Left ventricle myocardium inferior (tissue), 1 donor: ENCODE measurements around the gene TMEM92. TPM values are rescaled to one million over a fixed set of nuclear protein-coding genes. Genes with fewer than 3 reads are reported as not detected.

Source experiments
- DNase-seq: peaks from one replicate; pipeline ENCODE4 v3.0.0-alpha.2; 2020
- H3K27ac ChIP-seq: fragments of 200-600 bp; replicated peaks from 2 replicates; pipeline ENCODE4 v1.8.0; 2021
- H3K27me3 ChIP-seq: fragments of 200-600 bp; 2 replicates; pipeline ENCODE4 v1.8.0; 2021; ENCODE audit warnings: low read depth
- H3K36me3 ChIP-seq: fragments of 200-600 bp; 2 replicates; pipeline ENCODE4 v1.8.0; 2021
- H3K4me1 ChIP-seq: fragments of 200-600 bp; 2 replicates; pipeline ENCODE4 v1.8.0; 2021
- H3K4me3 ChIP-seq: fragments of 200-600 bp; 2 replicates; pipeline ENCODE4 v1.8.0; 2021; ENCODE audit warnings: mild to moderate bottlenecking, moderate library complexity
- H3K9me3 ChIP-seq: fragments of 200-600 bp; replicated peaks from 2 replicates; pipeline ENCODE4 v1.8.0; 2021
- intact Hi-C: fragments of 100-400 bp; cut with micrococcal nuclease; formaldehyde crosslinking; loops from one replicate; pipeline ENCODE4 v1.11.0; 2022
- total RNA-seq: library from RNA; stranded (reverse); fragmentation: NEBNext Ultra II Directional; extraction: Animal tissue kit (Norgen Biotek cat#: 25700); gene quantifications from one replicate; pipeline ENCODE4 v1.2.1, GENCODE V29; 2021
- TF ChIP-seq, protein P1 (sequence below): fragments of 200-600 bp; IDR thresholded peaks from 2 replicates; pipeline ENCODE4 v1.8.0; 2021; ENCODE audit warnings: antibody characterized with exemption, mild to moderate bottlenecking, borderline replicate concordance
- donor health status: DM: no; HTN: yes; CAD: no; lungs with severe emphysema.

Gene TMEM92
- total RNA-seq, 1 donor from 2014 or later: not detected

DNA sequence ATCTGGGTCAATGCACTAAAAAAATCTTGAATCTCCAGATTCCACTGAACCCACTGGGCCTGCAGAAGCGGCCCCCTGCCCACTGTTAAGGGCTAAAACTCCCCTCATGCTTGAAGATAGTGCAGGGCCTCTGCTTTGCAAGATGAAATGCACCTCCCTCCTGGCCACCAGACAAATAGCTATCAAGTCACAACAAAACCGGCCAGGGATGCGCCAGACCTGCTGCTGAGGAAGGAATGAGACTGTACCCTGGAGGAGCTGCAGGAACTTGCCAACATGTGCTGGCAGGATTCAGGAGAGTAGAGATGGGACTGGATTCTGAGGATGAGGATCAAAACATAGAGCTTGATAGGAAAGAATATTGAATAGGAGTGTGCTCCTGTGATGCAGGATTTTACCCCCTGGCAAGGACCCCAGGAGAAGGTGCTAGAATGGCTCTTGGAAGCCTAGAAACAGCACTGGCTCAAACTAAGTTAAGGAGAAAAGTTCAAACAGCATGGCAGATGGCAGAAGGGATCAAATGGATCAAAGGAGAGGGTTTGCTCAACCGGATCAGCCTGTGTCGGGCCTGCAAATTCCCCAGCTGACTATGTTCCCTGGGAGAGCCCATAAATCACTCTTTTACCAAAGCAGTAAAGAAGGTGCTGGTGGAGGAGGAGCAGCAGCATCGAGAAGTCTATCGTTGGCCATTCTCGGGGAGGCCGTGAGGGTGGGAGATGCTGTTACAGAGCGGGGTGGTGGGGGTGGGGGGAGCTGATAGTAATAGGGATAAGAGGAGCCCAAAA, 44.4 kb downstream of the TMEM92 start:
- Histone ChIP-seq H3K27me3 (peaks cover 7% of the 10 kb centered on the region), H3K4me1 (no peaks in the 10 kb centered on the region), H3K9me3 (no peaks in the 10 kb centered on the region), H3K36me3 (no peaks in the 10 kb centered on the region), H3K27ac (no peak overlapping the region), H3K4me3 (no peak overlapping the region)
- TF ChIP-seq, protein P1, sequence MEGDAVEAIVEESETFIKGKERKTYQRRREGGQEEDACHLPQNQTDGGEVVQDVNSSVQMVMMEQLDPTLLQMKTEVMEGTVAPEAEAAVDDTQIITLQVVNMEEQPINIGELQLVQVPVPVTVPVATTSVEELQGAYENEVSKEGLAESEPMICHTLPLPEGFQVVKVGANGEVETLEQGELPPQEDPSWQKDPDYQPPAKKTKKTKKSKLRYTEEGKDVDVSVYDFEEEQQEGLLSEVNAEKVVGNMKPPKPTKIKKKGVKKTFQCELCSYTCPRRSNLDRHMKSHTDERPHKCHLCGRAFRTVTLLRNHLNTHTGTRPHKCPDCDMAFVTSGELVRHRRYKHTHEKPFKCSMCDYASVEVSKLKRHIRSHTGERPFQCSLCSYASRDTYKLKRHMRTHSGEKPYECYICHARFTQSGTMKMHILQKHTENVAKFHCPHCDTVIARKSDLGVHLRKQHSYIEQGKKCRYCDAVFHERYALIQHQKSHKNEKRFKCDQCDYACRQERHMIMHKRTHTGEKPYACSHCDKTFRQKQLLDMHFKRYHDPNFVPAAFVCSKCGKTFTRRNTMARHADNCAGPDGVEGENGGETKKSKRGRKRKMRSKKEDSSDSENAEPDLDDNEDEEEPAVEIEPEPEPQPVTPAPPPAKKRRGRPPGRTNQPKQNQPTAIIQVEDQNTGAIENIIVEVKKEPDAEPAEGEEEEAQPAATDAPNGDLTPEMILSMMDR: no peak
- no peak for DNase-seq
- intact Hi-C loops: no loop called here

DNA sequence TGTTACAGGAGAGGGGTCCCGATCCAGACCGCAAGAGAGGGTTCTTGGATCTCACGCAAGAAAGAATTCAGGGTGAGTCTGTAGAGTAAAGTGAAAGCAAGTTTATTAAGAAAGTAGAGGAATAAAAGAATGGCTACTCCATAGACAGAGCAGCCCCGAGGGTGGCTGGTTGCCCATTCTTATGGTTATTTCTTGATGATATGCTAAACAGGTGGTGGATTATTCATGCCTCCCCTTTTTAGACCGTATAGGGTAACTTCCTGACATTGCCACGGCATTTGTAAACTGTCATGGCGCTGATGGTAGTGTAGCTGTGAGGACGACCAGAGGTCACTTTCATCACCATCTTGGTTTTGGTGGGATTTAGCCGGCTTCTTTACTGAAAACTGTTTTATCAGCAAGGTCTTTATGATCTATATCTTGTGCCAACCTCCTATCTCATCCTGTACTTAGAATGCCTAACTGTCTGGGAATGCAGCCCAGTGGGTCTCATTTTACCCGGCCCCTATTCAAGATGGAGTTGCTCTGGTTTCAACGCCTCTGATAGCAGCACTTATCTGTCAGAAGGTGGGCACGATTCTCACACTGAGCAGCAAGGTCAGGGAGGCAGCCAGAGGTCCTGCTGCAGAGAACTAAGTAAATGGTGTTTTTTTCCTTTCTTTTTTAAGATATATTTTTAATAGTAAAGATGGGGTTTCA, 45.2 kb downstream of the TMEM92 start:
- TF ChIP-seq, protein P1: no peak
- Histone ChIP-seq H3K27me3 (peaks cover 4% of the 10 kb centered on the region), H3K4me1 (no peaks in the 10 kb centered on the region), H3K27ac (no peak overlapping the region), H3K4me3 (no peak overlapping the region), H3K36me3 (no peaks in the 10 kb centered on the region), H3K9me3 (no peaks in the 10 kb centered on the region)
- intact Hi-C loops: no loop called here
- no peak for DNase-seq

DNA sequence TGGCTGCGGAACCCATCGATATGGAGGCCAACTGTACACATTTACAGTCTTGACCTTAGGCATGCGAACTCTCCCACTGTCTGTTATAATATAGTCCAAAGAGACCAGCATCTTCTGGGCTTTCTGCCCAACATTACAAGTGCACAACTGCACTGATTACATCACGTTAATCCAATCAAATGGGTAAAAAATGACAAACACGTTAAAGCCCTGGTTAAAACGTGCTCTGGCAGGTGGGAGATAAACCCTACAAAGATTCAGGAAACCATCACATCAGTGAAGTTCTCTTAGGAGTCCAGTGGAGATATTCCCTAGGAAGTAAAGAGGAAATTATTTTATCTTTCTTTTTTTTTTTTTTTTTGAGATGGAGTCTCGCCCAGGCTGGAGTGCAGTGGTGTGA, 48.0 kb downstream of the TMEM92 start:
- no peak for DNase-seq
- TF ChIP-seq, protein P1: no peak
- Histone ChIP-seq H3K4me1 (no peaks in the 10 kb centered on the region), H3K27ac (no peak overlapping the region), H3K4me3 (no peak overlapping the region), H3K27me3 (no peaks in the 10 kb centered on the region), H3K36me3 (no peaks in the 10 kb centered on the region), H3K9me3 (no peaks in the 10 kb centered on the region)
- intact Hi-C loops: no loop called here

DNA sequence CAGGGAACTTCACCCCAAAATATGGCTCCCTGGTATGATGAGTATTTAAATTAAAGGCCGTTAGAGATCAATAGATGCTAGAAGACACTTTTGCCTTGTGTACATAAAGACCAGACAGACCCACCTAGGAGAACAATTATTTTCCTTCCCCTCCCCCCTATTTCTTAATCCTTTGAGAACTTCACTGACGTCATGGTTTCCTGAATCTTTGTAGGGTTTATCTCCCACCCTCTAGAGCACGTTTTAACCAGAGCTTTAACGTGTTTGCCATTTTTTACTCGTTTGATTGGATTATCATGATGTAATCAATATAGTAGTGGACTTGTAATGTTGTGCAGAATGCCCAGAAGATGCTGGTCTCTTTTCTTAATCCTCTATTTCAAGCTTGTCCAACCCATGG, 48.8 kb downstream of the TMEM92 start:
- intact Hi-C loops: no loop called here
- TF ChIP-seq, protein P1: no peak
- no peak overlapping the region for H3K4me3 ChIP-seq
- no peaks in the 10 kb centered on the region for H3K27me3 ChIP-seq
- no peaks in the 10 kb centered on the region for H3K9me3 ChIP-seq
- H3K27ac ChIP-seq: no peak overlapping the region
- H3K36me3 ChIP-seq: no peaks in the 10 kb centered on the region
- no peaks in the 10 kb centered on the region for H3K4me1 ChIP-seq
- DNase-seq: no peak

DNA sequence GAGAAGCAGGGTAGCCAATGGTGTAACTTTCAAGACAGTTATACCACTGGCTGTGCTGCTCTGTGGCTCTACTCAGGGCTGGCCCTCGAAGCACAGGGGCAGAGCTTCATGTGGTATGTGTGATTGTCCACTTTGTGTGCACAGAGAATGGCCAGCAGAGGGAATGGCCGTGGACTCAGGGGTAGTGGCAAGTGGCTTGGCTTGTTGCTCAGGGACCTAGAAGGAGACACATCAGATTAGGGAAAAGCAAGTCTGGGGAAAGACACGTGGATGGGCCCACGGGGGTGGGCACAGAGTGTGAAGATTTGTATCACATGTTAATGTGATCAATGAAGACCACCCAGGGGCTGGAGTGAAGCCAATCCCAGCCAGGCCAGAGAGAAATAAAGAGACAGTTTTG, 51.6 kb downstream of the TMEM92 start:
- Histone ChIP-seq H3K4me3 (no peak overlapping the region), H3K9me3 (no peaks in the 10 kb centered on the region), H3K27ac (no peak overlapping the region), H3K36me3 (no peaks in the 10 kb centered on the region), H3K27me3 (peaks cover 1% of the 10 kb centered on the region), H3K4me1 (no peaks in the 10 kb centered on the region)
- TF ChIP-seq, protein P1: no peak
- DNase-seq: no peak
- intact Hi-C loops: no loop called here
